LoVo (cell line): Measurements from ENCODE around the gene HACD2.

Experiments used
- DNase-seq: peaks from one replicate; pipeline ENCODE4 v3.0.0-alpha.2; 2016; ENCODE audit warnings: low spot score

The HACD2 gene

DNA sequence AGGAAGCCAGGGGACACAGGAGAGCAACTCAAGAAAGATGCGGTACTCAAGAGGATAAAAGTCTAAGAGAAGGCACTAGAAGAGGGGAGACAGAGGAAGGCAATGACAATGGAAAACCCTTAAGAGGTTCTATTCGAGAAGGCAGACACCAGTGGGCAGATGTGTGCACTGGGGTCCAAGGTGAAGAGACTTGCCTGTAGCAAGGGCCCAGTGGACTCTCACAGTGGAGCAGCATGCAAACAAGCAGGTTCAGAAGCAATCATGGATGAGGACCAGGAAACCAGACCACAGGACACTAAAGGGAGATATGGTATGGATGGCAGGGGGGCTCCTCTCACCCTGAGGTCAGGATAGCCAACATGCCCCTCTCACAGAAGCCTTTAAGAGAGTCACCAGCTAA, 138.6 kb downstream of the HACD2 start:
- DNase-seq = no peak

GRCh38 chr3:123445702-123446101, 139.2 kb downstream of the HACD2 start:
- no peak for DNase-seq

- DNase-seq = no peak
Measured at GRCh38 chr3:123444744-123445143, 140.1 kb downstream of the HACD2 start.

GRCh38 chr3:123444023-123444422, 140.8 kb downstream of the HACD2 start:
- no peak for DNase-seq

GRCh38 chr3:123442908-123443307, 141.9 kb downstream of the HACD2 start:
- no peak for DNase-seq

DNA sequence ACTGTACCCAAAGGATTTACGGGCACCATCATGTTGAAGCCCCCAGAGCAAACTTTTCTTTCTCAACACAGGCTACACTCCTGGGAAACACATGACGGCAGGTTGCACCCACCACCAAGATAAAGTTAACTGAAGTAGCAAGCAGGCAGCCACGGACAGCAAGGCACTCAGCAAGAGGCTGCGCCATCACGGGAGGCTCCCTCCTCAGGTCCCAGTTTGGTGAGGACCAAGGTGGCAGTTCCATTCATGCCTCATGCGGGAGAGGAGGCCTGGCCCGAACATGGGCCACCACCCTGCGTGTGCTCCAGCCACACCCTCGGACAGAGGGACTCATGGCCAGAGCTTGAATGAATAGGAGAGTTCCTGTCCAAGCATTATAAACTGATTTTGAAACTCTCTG, 142.7 kb downstream of the HACD2 start:
- DNase-seq = no peak
